Left lung (tissue), 10 donors: ENCODE results near the gene FRY. TPM values are rescaled to one million over a fixed set of nuclear protein-coding genes. Genes with fewer than 3 reads are reported as not detected.

Experiments used
- ATAC-seq: fragments of 200-7000 bp; cut with Tn5 transposase; one replicate; pipeline ENCODE4 v1.9.1; 2020; ENCODE audit warnings: moderate library complexity
- DNase-seq, 4 donors: peaks; one replicate each; pipeline ENCODE4 v3.0.0-alpha.2; 2013 to 2020
- H3K27ac ChIP-seq, 2 donors: fragments of 200-600 bp; sonication (generic) in 1 of 2; one replicate each; pipeline versions ENCODE4 v1.5.0 to v1.8.0; 2020 to 2021
- H3K27me3 ChIP-seq, 2 donors: fragments of 200-600 bp; sonication (generic) in 1 of 2; one replicate each; pipeline versions ENCODE4 v1.5.0 to v1.8.0; 2020 to 2021
- H3K36me3 ChIP-seq, 2 donors: fragments of 200-600 bp; sonication (generic) in 1 of 2; one replicate each; pipeline versions ENCODE4 v1.5.0 to v1.8.0; 2020 to 2021
- H3K4me1 ChIP-seq, 2 donors: fragments of 200-600 bp; one replicate each; pipeline ENCODE4 v1.8.0; 2021
- H3K4me3 ChIP-seq, 2 donors: fragments of 200-600 bp; sonication (generic) in 1 of 2; one replicate each; pipeline versions ENCODE4 v1.5.0 to v1.8.0; 2020 to 2021; ENCODE audit warnings: mild to moderate bottlenecking in 1 of 2
- H3K9me3 ChIP-seq, 2 donors: fragments of 200-600 bp; sonication (generic) in 1 of 2; one replicate each; pipeline versions ENCODE4 v1.5.0 to v1.8.0; 2020 to 2021
- CTCF ChIP-seq, 2 donors: fragments of 200-600 bp; sonication (generic) in 1 of 2; IDR thresholded peaks; one replicate each; pipeline versions ENCODE4 v1.5.0 to v1.8.0; 2021; ENCODE audit warnings: antibody characterized with exemption in 2 of 2
- intact Hi-C, 2 donors: fragments of 100-400 bp; cut with DNase I; formaldehyde crosslinking; loops; one replicate each; pipeline versions ENCODE4 v1.11.2 to v1.14.2; 2022
- polyA plus RNA-seq, 6 donors: library from polyadenylated mRNA; unstranded; fragments of 120-200 nt; gene quantifications; one replicate each; pipeline ENCODE4 v1.2.1, GENCODE V29; 2013; ENCODE audit not compliant: insufficient read length in 6 of 6
- total RNA-seq, 2 donors: library from RNA; stranded (reverse); fragmentation: NEBNext Ultra II Directional; extraction: Animal tissue kit (Norgen Biotek cat#: 25700); gene quantifications; one replicate each; pipeline ENCODE4 v1.2.1, GENCODE V29; 2021
- donor health status: DM: no; HTN: yes; CAD: no.
- donor health status: DM: no; HTN: no; CAD: no.

FRY gene
- total and polyA plus RNA-seq, 8 donors = 41.6 to 53.4 (median 49.2) TPM

GRCh38 chr13:32016119-32016518, 15.5 kb upstream of the FRY start:
- no peaks in the 10 kb centered on the region for H3K4me1 ChIP-seq

DNA sequence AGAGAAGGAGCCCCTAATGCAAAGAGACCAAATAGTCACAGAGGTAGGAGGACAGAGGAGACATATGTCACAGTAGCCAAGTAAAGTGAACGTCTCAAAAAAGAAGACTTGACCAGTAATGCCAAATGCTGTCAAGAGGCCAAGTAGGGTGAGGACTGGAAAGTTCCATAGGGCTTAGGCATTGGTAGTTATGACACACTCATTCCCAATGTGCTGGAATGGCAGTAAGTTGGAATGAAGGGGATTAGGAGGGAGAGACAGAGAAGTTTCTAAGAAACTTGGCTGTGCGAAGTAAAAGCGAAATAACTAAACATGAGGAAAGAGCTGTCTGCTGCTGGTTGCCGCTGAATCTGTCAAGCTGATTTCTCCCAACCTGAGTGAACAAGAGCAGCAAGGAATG, 14.9 kb upstream of the FRY start:
- H3K4me3 ChIP-seq = no peak overlapping the region
- H3K36me3 ChIP-seq = no peaks in the 10 kb centered on the region
- TF ChIP-seq CTCF (IDR thresholded peaks at IDR 0.05) = no peak
- ATAC-seq (no peak), DNase-seq (no peak)
- intact Hi-C loops = loop anchor here in 1 of 2 donors (5.0 kb wide), 1 partner anchor 296 kb away; no protein-coding TSS in a partner anchor
- H3K27ac ChIP-seq = no peak overlapping the region
- H3K27me3 ChIP-seq = no peaks in the 10 kb centered on the region
- H3K4me1 ChIP-seq = no peaks in the 10 kb centered on the region
- H3K9me3 ChIP-seq = no peaks in the 10 kb centered on the region

More at GRCh38 chr13:32016119-32016518, 15.5 kb upstream of the FRY start:
- no peak for ATAC-seq
- DNase-seq = no peak
- Histone ChIP-seq H3K27me3 (no peaks in the 10 kb centered on the region), H3K27ac (no peak overlapping the region), H3K9me3 (no peaks in the 10 kb centered on the region), H3K4me3 (no peak overlapping the region), H3K36me3 (no peaks in the 10 kb centered on the region)
- intact Hi-C loops = loop anchor here in 1 of 2 donors (5.0 kb wide), 1 partner anchor 296 kb away; no protein-coding TSS in a partner anchor
- no peak for TF ChIP-seq CTCF (IDR thresholded peaks at IDR 0.05)

- Histone ChIP-seq H3K4me3 (no peak overlapping the region), H3K36me3 (no peaks in the 10 kb centered on the region), H3K27ac (no peak overlapping the region), H3K9me3 (no peaks in the 10 kb centered on the region), H3K4me1 (no peaks in the 10 kb centered on the region), H3K27me3 (no peaks in the 10 kb centered on the region)
- TF ChIP-seq CTCF (IDR thresholded peaks at IDR 0.05) = no peak
- DNase-seq = no peak
- no peak for ATAC-seq
- intact Hi-C loops = loop anchor here in 1 of 2 donors (5.0 kb wide), 1 partner anchor 295 kb away; no protein-coding TSS in a partner anchor
These were observed 14.1 kb upstream of the FRY start for GRCh38 chr13:32017474-32017873.

DNA sequence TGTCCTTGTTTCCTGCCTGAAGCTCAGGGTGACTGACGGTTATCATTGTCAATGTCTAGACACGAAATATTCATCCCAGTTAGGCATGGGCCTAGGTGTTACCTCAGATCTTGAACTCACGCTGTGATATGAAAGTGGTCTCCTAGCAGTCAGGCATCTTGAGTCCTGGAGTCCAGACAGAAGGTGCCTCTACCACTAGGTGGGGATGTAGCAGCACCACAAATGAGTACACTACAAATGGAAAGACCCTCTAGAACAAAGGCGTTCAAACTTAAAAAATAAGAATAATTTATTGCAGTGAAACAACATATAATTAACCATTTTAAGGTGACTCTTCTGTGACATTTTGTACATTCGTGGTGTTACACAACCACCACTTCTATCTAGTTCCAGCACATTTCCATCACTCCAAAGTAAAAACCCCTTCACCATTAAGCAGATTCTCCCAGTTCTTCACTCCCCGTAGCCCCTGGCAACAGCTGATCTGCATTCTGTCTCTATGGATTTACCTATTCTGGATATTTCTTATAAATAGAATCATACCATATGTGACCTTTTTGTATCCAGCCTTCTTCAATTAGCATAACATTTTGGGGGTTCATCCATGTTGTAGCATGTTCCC, 11.9 kb upstream of the FRY start:
- Histone ChIP-seq H3K4me1 (no peaks in the 10 kb centered on the region), H3K9me3 (no peaks in the 10 kb centered on the region), H3K27ac (no peak overlapping the region), H3K4me3 (no peak overlapping the region), H3K27me3 (no peaks in the 10 kb centered on the region), H3K36me3 (no peaks in the 10 kb centered on the region)
- DNase-seq (peak in 1 of 4 donors; percentile 81), ATAC-seq (peak; percentile 76)
- intact Hi-C loops = loop anchor here in 1 of 2 donors (5.0 kb wide), 1 partner anchor 293 kb away; no protein-coding TSS in a partner anchor
- peak; percentile 55 to 58 for TF ChIP-seq CTCF (IDR thresholded peaks at IDR 0.05)

DNA sequence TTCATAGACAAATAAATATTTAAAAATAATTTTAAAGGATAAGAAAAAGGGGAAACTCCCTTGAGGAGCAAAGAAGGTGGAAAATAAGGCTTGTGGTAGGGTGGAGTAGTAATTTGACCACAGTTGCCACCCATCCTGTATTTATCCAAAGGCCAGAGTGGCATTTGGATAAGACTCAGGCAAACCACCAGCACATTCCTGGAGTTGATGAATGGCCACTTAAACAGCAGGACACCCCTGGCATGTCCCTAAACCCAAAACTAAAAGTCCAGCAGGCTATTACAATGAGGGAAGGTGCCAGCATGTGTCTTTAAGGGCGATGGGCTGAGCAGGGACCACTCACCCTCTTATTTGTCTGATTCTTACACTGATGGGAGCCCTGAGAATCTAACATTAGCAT, 9.8 kb upstream of the FRY start:
- Histone ChIP-seq H3K9me3 (no peaks in the 10 kb centered on the region), H3K27me3 (no peaks in the 10 kb centered on the region), H3K27ac (no peak overlapping the region), H3K4me1 (no peaks in the 10 kb centered on the region), H3K36me3 (no peaks in the 10 kb centered on the region), H3K4me3 (no peak overlapping the region)
- intact Hi-C loops = no loop called here
- no peak for TF ChIP-seq CTCF (IDR thresholded peaks at IDR 0.05)
- DNase-seq (no peak), ATAC-seq (peak; percentile 34)
